Colonic mucosa (tissue), 4 donors: ENCODE results near the gene TNS4. TPM values are rescaled to one million over a fixed set of nuclear protein-coding genes. Genes with fewer than 3 reads are reported as not detected.

Source experiments
- DNase-seq: peaks from one replicate; pipeline ENCODE4 v3.0.0-alpha.2; 2020
- H3K27ac ChIP-seq: fragments of 200-600 bp; one replicate; pipeline ENCODE4 v1.8.0; 2021
- H3K27me3 ChIP-seq: fragments of 200-600 bp; one replicate; pipeline ENCODE4 v1.8.0; 2021
- H3K36me3 ChIP-seq: fragments of 200-600 bp; one replicate; pipeline ENCODE4 v1.8.0; 2021
- H3K4me1 ChIP-seq: fragments of 200-600 bp; one replicate; pipeline ENCODE4 v1.8.0; 2021; ENCODE audit warnings: mild to moderate bottlenecking
- H3K4me3 ChIP-seq: fragments of 200-600 bp; one replicate; pipeline ENCODE4 v1.8.0; 2021
- H3K9ac ChIP-seq, 2 donors: one replicate each; pipeline ENCODE4 v1.7.0; 2013; ENCODE audit warnings: control low read depth in 2 of 2, low read depth in 2 of 2, low read length in 2 of 2
- H3K9me3 ChIP-seq: fragments of 200-600 bp; one replicate; pipeline ENCODE4 v1.8.0; 2021
- intact Hi-C: fragments of 100-400 bp; cut with DNase I; formaldehyde crosslinking; loops from one replicate; pipeline ENCODE4 v1.14.1; 2022
- total RNA-seq, 2 donors: library from RNA; stranded (reverse); fragmentation: NEBNext Ultra II Directional in 1 of 2; extraction: Animal tissue kit (Norgen Biotek cat#: 25700) in 1 of 2; gene quantifications; one replicate each; pipeline ENCODE4 v1.2.1, GENCODE V29; 2021
- TF ChIP-seq, protein P1 (sequence below): fragments of 200-600 bp; IDR thresholded peaks from one replicate; pipeline ENCODE4 v1.8.0; 2022; ENCODE audit warnings: antibody characterized with exemption, mild to moderate bottlenecking
- donor health status: healthy.
- donor health status: DM: no; HTN: no; CAD: no.
- donor health status: DM: no; HTN: no; CAD: no.

The TNS4 gene
- total RNA-seq, 2 donors from 2014 or later, result 8.8 to 20.4 TPM

DNA sequence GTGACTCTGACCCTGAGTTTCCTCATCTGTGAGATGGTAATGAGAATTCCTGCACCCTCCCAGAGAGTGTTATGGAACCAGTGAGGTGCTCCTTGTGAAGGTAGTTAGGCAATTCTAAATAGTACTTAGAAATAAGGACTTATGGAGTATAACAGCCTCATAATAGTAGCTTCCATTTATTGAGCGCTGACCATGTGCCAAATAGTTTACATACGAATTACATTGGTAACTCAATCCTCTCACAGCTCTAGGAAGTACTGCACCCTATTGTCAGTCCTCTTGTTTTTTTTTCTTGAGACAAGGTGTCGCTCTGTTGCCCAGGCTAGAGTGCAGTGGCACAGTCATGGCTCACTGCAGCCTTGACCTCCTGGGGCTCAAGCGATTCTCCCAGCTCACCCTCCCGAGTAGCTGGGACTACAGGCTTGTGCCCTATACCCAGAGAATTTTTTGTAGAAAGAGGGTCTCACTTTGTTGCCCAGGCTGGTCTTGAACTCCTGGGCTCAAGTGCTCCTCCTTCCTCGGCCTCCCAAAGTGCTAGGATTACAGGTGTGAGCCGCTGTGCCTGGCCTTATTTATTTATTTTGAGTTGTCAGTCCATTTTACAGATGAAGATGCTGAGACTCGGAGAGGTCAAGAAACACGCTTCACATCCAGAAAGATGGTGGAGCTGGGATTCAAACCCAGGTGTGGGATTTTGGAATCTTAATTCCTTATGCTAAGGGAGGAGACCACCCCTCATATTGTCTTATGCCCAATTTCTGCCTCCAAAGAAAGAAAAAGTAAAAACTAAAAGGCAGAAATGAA lies 2.9 kb downstream of the TNS4 start:
- no peaks in the 10 kb centered on the region for H3K36me3 ChIP-seq
- H3K27ac ChIP-seq, result peak overlapping the region; percentile 74
- H3K9ac ChIP-seq, result peak overlapping the region; percentile 27 to 85
- no peaks in the 10 kb centered on the region for H3K27me3 ChIP-seq
- H3K4me1 ChIP-seq, result no peaks in the 10 kb centered on the region
- no peaks in the 10 kb centered on the region for H3K9me3 ChIP-seq
- no peak overlapping the region for H3K4me3 ChIP-seq
- TF ChIP-seq, protein P1, sequence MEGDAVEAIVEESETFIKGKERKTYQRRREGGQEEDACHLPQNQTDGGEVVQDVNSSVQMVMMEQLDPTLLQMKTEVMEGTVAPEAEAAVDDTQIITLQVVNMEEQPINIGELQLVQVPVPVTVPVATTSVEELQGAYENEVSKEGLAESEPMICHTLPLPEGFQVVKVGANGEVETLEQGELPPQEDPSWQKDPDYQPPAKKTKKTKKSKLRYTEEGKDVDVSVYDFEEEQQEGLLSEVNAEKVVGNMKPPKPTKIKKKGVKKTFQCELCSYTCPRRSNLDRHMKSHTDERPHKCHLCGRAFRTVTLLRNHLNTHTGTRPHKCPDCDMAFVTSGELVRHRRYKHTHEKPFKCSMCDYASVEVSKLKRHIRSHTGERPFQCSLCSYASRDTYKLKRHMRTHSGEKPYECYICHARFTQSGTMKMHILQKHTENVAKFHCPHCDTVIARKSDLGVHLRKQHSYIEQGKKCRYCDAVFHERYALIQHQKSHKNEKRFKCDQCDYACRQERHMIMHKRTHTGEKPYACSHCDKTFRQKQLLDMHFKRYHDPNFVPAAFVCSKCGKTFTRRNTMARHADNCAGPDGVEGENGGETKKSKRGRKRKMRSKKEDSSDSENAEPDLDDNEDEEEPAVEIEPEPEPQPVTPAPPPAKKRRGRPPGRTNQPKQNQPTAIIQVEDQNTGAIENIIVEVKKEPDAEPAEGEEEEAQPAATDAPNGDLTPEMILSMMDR, result no peak
- intact Hi-C loops, result no loop called here
- DNase-seq, result no peak

DNA sequence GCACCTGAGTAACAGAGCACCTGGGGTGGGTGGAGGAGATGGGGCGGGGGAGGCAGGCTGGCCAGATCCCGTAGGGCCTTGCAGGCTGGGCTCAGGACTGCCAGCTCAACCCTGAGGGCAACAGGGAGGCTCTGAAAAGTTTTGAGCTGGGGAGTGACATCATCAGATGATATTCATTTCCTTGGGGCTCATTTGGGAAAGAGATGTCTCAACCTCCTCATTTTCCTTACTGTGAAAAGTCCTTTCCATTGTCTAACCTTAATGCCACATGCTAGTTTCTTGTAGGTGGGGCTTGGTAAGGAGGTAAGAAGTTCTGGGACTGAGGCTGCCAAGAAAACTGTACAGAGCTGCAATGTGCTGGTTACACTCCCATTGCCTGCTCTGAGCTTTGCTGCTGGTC lies 3.7 kb downstream of the TNS4 start:
- no peak overlapping the region for H3K4me3 ChIP-seq
- TF ChIP-seq, protein P1, result no peak
- DNase-seq, result no peak
- no peaks in the 10 kb centered on the region for H3K9me3 ChIP-seq
- intact Hi-C loops, result no loop called here
- no peaks in the 10 kb centered on the region for H3K27me3 ChIP-seq
- H3K36me3 ChIP-seq, result no peaks in the 10 kb centered on the region
- no peaks in the 10 kb centered on the region for H3K4me1 ChIP-seq
- H3K27ac ChIP-seq, result peak overlapping the region; percentile 74
- H3K9ac ChIP-seq, result peak overlapping the region in 1 of 2 donors; percentile 7

GRCh38 chr17:40496634-40497420 lies 4.6 kb downstream of the TNS4 start:
- Histone ChIP-seq H3K9ac (no peak overlapping the region), H3K27me3 (no peaks in the 10 kb centered on the region), H3K9me3 (no peaks in the 10 kb centered on the region), H3K4me1 (no peaks in the 10 kb centered on the region), H3K36me3 (no peaks in the 10 kb centered on the region), H3K27ac (no peak overlapping the region), H3K4me3 (no peak overlapping the region)
- intact Hi-C loops, result no loop called here
- DNase-seq, result no peak
- TF ChIP-seq, protein P1, result no peak

GRCh38 chr17:40496170-40496569 lies 5.3 kb downstream of the TNS4 start:
- no peak overlapping the region for H3K27ac ChIP-seq
- H3K9ac ChIP-seq, result no peak overlapping the region
- intact Hi-C loops, result no loop called here
- H3K36me3 ChIP-seq, result no peaks in the 10 kb centered on the region
- H3K27me3 ChIP-seq, result no peaks in the 10 kb centered on the region
- no peaks in the 10 kb centered on the region for H3K9me3 ChIP-seq
- H3K4me1 ChIP-seq, result no peaks in the 10 kb centered on the region
- TF ChIP-seq, protein P1, result no peak
- no peak overlapping the region for H3K4me3 ChIP-seq
- no peak for DNase-seq

DNA sequence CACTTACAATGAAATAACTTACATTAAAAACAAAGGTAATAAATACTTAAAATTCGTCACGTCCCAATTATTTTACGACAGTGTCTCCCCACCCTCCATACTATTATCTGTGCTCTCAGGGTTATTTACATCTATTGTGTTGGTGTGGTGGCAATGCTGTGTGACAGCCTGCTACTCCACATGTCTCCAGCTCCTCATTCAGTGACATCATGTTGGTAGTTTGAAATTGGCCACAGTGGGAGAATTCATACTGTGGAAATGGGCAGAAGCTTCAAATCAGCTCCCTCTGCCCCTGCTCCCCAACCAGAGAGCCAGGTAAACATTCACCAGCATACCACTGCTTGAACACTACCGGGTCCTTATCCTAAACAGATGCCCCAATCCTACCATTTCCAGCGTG lies 6.3 kb downstream of the TNS4 start:
- no peak overlapping the region for H3K4me3 ChIP-seq
- TF ChIP-seq, protein P1, result no peak

More for the DNA sequence above, 6.3 kb downstream of the TNS4 start:
- Histone ChIP-seq H3K9ac (no peak overlapping the region), H3K9me3 (no peaks in the 10 kb centered on the region), H3K27ac (no peak overlapping the region), H3K27me3 (no peaks in the 10 kb centered on the region), H3K36me3 (no peaks in the 10 kb centered on the region), H3K4me1 (peaks cover 6% of the 10 kb centered on the region)
- DNase-seq, result no peak
- intact Hi-C loops, result no loop called here
